ENCODE results near the gene IDS. TPM values are rescaled to one million over a fixed set of nuclear protein-coding genes. Genes with fewer than 3 reads are reported as not detected.

IDS gene
- polyA plus RNA-seq, 3 donors = 29.4 to 33.0 (median 32.5) TPM

- no peak for DNase-seq (ENCODE audit: low read depth in 3 of 3, low spot score in 2 of 3)
Observed at GRCh38 chrX:149467461-149467860, 37.6 kb downstream of the IDS start.

GRCh38 chrX:149462849-149463248, 42.3 kb downstream of the IDS start:
- no peak for DNase-seq (ENCODE audit: low read depth in 3 of 3, low spot score in 2 of 3)

GRCh38 chrX:149461746-149462145, 43.4 kb downstream of the IDS start:
- DNase-seq (ENCODE audit: low read depth in 3 of 3, low spot score in 2 of 3) = no peak

- DNase-seq (ENCODE audit: low read depth in 3 of 3, low spot score in 2 of 3) = no peak
Observed at GRCh38 chrX:149458586-149458985, 46.5 kb downstream of the IDS start.

GRCh38 chrX:149456476-149457245, 48.4 kb downstream of the IDS start:
- no peak for DNase-seq (ENCODE audit: low read depth in 3 of 3, low spot score in 2 of 3)

- DNase-seq (ENCODE audit: low read depth in 3 of 3, low spot score in 2 of 3) = no peak
Observed at GRCh38 chrX:149455934-149456333, 49.2 kb downstream of the IDS start.

- DNase-seq (ENCODE audit: low read depth in 3 of 3, low spot score in 2 of 3) = no peak
Observed at GRCh38 chrX:149453906-149454822, 50.9 kb downstream of the IDS start.

GRCh38 chrX:149453030-149453429, 52.1 kb downstream of the IDS start:
- no peak for DNase-seq (ENCODE audit: low read depth in 3 of 3, low spot score in 2 of 3)

GRCh38 chrX:149433451-149433850, 71.7 kb downstream of the IDS start:
- DNase-seq (ENCODE audit: low read depth in 3 of 3, low spot score in 2 of 3) = no peak

- no peak for DNase-seq (ENCODE audit: low read depth in 3 of 3, low spot score in 2 of 3)
Observed at GRCh38 chrX:149433051-149433450, 72.1 kb downstream of the IDS start.

Other genes starting within 250 kb of the IDS start
- gene EOLA1, start 35.7 kb upstream of the IDS start, polyA plus RNA-seq (ENCODE audit: insufficient read length in 3 of 3) = 10 to 100 TPM; 18.3 to 23.0 (median 22.5) TPM
- not detected for gene HSFX3, start 44.6 kb upstream of the IDS start, polyA plus RNA-seq (ENCODE audit: insufficient read length in 3 of 3)
- gene MAGEA9B, start 82.2 kb upstream of the IDS start, polyA plus RNA-seq (ENCODE audit: insufficient read length in 3 of 3) = not detected
- 1 to 10 TPM in 1 of 3 donors, under 1 TPM in 2; 0.54 to 1.0 (median 0.71) TPM for gene HSFX2, start 90.0 kb upstream of the IDS start, polyA plus RNA-seq (ENCODE audit: insufficient read length in 3 of 3)
- 10 to 100 TPM; 41.2 to 45.7 (median 44.6) TPM for gene TMEM185A, start 126.5 kb upstream of the IDS start, polyA plus RNA-seq (ENCODE audit: insufficient read length in 3 of 3)
- not detected for gene MAGEA11, start 206.8 kb upstream of the IDS start, polyA plus RNA-seq (ENCODE audit: insufficient read length in 3 of 3)